Measurements from ENCODE around the gene RRP12.

RRP12 gene, protein sequence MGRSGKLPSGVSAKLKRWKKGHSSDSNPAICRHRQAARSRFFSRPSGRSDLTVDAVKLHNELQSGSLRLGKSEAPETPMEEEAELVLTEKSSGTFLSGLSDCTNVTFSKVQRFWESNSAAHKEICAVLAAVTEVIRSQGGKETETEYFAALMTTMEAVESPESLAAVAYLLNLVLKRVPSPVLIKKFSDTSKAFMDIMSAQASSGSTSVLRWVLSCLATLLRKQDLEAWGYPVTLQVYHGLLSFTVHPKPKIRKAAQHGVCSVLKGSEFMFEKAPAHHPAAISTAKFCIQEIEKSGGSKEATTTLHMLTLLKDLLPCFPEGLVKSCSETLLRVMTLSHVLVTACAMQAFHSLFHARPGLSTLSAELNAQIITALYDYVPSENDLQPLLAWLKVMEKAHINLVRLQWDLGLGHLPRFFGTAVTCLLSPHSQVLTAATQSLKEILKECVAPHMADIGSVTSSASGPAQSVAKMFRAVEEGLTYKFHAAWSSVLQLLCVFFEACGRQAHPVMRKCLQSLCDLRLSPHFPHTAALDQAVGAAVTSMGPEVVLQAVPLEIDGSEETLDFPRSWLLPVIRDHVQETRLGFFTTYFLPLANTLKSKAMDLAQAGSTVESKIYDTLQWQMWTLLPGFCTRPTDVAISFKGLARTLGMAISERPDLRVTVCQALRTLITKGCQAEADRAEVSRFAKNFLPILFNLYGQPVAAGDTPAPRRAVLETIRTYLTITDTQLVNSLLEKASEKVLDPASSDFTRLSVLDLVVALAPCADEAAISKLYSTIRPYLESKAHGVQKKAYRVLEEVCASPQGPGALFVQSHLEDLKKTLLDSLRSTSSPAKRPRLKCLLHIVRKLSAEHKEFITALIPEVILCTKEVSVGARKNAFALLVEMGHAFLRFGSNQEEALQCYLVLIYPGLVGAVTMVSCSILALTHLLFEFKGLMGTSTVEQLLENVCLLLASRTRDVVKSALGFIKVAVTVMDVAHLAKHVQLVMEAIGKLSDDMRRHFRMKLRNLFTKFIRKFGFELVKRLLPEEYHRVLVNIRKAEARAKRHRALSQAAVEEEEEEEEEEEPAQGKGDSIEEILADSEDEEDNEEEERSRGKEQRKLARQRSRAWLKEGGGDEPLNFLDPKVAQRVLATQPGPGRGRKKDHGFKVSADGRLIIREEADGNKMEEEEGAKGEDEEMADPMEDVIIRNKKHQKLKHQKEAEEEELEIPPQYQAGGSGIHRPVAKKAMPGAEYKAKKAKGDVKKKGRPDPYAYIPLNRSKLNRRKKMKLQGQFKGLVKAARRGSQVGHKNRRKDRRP (N-terminal part only)

DNA sequence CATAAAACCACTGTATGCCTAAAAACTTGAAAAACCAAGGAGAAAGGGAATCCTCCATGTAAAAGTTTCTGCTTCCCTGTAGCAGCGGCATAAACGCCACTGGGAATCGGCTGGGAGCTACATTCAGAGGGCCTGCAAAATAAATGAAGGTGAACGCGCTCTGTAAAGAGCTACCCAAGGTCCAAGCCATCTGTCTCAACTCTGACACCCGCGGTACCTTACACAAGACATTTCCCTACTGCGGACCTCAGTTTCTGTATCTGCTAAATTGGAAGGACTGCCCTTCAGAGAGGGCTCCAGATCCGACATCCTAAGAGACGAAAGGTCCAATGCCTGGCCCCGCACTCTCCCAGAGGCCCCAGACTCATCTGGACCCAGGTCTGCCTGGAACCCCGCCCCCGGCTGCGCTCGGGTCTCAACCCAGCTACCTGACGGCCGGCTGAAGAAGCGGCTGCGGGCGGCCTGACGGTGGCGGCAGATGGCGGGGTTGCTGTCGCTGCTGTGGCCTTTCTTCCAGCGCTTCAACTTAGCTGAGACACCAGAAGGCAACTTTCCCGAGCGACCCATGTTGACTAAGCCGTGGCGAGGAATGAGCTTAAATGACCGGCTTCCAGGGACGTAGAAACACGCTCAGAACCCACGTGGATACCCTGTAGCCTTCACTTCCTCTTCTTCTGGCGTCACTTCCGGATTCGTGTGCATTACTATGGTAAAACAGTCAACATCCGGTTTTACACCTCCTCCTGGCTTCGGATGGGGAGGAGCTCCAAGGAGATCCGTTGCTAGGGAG is at the start of gene RRP12:
Gene RRP12 (minus strand): TSS at position 676 of the 790 bp plus-strand sequence. CDS start 109 bp downstream, at position 567.
- TF ChIP-seq POLR2A (IDR thresholded peaks at IDR 0.05; ENCODE audit: low read depth, low read length) = peak; percentile 60
- peak; percentile 97 for FAIRE-seq
- DNase-seq (ENCODE audit: insufficient read length, low spot score) = peak; percentile 97

DNA sequence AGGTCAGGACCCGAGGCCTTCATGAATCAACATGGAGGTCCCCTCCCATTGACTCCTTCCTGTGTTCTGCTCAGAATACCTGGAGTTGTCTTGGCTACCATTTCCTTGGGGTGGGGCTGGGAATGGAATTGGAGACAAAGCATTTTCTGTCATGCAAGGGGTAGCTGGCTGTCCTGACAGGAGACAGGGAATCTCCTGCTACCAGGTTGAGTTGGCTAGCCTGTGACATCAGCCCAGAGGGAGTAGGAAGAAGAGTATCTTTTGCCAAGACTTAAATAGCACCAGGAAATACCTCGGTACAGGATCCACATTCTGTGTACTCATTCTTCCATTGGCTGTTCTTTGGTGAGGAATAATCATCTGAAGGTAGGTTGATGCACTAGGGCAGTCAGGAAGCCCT is 49.7 kb upstream of the RRP12 start:
- no peak for FAIRE-seq
- DNase-seq (ENCODE audit: insufficient read length, low spot score) = no peak
- no peak for TF ChIP-seq POLR2A (IDR thresholded peaks at IDR 0.05; ENCODE audit: low read depth, low read length)

DNA sequence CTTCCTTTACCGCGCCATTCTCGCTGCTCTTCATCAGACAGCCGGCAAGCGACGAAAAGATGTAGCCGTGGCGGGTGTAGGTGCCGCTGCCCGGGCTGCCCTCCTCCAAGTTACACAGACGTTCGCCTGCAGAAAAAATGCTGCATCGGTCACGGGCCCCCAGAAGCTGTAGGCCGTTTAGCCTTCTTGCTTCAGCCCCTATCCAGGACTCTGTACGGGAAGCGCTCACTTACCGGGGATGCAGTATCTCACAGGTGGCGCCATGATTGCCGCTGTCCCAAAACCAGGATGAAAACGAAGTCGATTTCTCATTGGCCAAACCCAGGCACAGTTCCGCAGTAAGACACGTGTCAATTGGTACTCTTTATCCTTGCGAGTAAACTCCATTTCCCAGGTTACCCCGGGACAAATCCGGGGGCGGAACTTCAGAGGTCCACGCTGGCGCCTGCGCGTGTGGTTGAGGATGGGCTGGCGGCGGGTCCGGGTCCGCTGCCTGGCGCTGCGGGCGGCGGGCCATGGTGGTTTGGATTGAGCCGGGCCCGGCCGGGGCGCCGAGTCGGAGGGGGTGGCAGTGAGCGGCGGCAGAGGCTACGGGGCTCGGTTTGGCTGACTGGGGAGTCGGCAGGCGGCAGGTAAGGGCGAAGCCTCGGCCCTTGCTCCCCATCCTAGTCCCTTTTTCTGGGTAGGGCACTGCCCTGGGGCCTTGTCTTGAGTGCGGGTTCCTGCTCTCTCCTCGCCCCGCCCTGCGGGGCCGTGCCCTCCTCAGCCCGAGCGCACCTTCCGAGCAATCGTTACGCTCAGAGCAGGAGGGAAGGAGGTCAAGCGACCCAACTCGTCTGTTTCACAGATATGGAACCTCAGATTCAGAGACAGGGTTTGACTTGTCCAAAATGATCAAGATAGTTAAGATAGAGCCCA is 44.8 kb upstream of the RRP12 start, which contains the start of the genes EXOSC1 and ZDHHC16:
Gene EXOSC1 (minus strand): TSS at position 285 of the 918 bp plus-strand sequence. CDS start 21 bp downstream, at position 264.
Gene ZDHHC16 (plus strand): TSS at position 454 of the 918 bp plus-strand sequence. CDS start 5,501 bp downstream, outside the sequence.
- peak; percentile 99 for DNase-seq (ENCODE audit: insufficient read length, low spot score)
- TF ChIP-seq POLR2A (IDR thresholded peaks at IDR 0.05; ENCODE audit: low read depth, low read length) = peak; percentile 78

DNA sequence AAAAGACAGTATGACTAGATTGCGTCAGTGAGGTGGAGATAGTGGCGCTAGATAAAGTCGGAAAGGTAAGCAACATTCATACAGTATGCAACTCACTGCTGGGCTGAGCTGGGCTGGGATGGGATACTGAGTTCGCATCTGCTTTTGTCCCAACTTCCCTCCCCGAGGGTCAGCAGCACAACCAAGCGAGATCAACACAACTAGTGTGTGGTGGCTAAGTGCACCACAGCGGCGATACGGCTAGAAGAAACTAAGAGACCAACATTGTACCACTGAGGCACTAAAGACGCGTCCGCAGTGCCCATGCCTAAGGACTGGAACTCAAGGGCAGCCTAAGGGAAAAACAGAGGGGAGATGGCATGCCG is 44.2 kb upstream of the RRP12 start:
- TF ChIP-seq POLR2A (IDR thresholded peaks at IDR 0.05; ENCODE audit: low read depth, low read length) = no peak
- no peak for DNase-seq (ENCODE audit: insufficient read length, low spot score)
- FAIRE-seq = no peak

More for the DNA sequence above, 44.8 kb upstream of the RRP12 start, which contains the start of the genes EXOSC1 and ZDHHC16:
- FAIRE-seq = peak; percentile 89

DNA sequence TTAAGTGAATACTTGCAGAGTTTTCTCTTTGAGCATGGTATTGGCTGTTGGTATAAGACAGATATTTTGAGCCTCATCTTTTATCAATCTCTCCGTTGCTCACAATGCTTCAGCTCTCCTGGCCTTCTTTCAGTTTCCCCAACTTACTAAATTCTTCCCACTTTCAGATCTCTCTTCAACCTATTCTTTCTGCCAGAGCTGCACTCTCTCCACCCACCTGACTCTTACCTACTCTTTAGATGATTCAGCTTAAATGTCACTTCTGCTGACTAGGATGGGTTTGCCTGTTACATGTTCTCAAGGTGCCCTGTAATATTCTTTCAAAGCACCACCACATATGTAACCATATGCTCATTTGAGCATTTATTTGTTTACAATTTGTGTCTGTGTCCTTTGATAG is 43.1 kb upstream of the RRP12 start:
- no peak for TF ChIP-seq POLR2A (IDR thresholded peaks at IDR 0.05; ENCODE audit: low read depth, low read length)
- no peak for DNase-seq (ENCODE audit: insufficient read length, low spot score)
- no peak for FAIRE-seq

DNA sequence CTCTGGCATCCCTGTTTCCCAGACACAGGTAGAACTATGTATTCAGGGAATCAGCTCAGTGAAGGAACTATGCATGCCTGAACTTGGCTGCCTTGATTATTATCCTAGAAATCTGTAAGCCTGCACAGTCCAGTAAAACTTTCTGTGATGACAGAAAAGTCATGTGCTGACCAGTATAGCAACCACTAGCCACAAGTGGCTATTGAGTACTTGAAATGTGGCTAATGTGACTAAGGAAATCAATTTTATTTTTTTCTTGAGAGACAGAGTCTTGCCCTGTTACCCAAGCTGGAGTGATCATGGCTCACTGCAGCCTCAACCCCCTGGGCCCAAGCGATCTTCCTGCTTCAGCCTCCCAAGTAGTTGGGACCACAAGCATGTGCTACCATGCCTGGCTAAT is 41.1 kb upstream of the RRP12 start:
- no peak for DNase-seq (ENCODE audit: insufficient read length, low spot score)
- FAIRE-seq = no peak
- no peak for TF ChIP-seq POLR2A (IDR thresholded peaks at IDR 0.05; ENCODE audit: low read depth, low read length)

DNA sequence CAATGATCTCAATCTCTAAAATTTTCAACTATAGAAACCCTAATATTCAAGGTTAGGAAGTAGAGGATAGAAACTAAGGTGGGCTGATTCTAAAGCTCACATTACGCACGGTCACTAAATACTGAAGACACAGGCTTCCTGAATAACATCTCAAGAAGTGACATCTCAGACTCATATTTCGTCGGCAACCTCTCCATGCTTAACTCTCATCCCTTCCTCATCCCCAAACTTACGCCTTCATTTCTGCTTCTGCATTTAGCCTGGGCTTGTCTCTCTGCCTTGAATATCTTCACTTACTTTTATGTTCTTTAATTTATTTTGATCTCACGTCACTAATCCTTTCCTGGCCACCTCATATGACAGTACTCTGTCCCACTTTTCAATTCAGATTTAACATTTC is 34.1 kb upstream of the RRP12 start:
- TF ChIP-seq POLR2A (IDR thresholded peaks at IDR 0.05; ENCODE audit: low read depth, low read length) = no peak
- no peak for DNase-seq (ENCODE audit: insufficient read length, low spot score)
- FAIRE-seq = no peak

DNA sequence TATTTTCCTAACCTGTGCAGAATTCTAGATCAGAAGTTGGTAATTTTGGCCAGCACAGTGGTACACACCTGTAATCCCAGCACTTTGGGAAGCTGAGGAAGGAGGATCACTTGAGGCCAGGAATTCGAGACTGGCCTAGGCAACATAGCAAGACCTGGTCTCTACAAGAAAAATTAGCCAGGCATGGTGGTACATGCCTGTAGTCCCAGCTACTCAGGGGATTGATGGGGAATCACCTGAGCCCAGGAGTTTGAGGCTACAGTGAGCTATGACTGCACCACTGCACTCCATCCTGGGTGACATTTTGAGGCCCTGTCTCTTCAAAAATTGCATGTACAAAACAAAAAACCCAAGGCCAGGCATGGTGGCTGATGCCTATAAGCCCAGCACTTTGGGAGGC is 33.4 kb upstream of the RRP12 start:
- no peak for TF ChIP-seq POLR2A (IDR thresholded peaks at IDR 0.05; ENCODE audit: low read depth, low read length)
- DNase-seq (ENCODE audit: insufficient read length, low spot score) = no peak
- no peak for FAIRE-seq

DNA sequence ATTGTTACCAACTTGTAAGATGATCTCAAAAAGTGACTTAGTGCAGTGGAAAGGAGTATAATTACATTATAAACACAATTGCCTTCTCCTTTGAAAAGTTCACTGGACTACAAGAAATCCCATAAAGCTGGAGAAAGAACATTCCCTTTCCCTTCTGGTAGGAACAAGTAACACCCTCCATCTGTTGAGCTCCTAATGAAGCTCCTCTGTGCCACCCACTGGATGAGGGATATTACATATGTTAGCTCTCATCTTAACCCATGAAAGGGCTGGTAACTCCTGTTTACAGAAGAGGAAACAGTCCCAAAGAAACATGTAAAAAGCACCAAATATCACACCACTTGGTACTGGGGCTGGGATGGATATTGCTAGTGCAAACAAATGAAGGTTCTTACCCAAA is 32.9 kb upstream of the RRP12 start:
- DNase-seq (ENCODE audit: insufficient read length, low spot score) = no peak
- no peak for TF ChIP-seq POLR2A (IDR thresholded peaks at IDR 0.05; ENCODE audit: low read depth, low read length)
- no peak for FAIRE-seq

DNA sequence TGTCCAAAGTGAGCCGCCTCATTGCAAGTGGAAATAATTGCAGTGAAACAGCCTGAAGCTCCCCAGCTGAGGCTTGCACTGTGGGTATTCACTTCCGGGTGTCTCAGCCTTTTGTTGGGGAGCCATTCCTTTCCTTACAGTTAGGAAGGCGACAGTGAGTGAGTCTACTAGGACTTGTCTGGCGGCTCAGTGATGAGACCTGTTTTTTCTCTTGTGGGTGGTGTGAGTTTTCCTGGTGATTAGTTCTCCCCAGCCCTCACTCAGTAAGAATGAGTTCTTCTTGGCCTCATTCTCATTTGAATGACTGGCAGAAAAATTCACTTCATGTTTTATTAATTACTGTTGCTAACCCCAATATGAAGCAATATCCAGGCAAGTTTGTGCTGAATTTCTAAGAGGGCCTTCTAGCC is 27.4 kb upstream of the RRP12 start:
- no peak for TF ChIP-seq POLR2A (IDR thresholded peaks at IDR 0.05; ENCODE audit: low read depth, low read length)
- no peak for DNase-seq (ENCODE audit: insufficient read length, low spot score)
- no peak for FAIRE-seq

DNA sequence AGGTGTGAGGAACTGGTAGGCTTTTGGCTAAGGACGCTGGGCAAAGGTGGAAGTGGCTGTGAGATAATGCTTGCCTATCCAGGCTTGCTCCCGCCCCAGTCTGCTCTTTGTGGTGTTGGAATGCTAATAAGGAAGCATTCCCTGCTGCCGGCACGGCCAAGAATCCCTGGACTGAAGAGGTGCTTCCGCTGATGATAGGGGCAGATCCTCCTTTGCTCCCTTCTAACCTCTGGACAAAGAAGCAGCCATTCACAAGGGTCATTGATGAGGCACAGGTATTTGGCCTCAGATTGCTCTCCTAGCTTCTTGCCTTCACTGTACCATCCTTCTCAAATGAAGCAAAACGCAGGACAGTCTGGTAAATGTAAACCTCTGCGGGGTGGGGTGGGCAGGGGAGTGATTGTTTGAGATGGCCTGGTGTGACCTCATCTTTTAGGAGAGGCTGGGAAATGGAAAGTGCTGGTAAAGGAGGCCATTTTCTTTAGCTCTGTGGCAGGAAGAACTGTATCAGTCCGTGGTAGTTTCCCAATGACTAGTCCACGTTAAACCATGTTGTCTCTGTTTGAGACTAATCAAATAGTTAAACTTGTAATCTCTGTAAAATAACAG is 26.5 kb upstream of the RRP12 start:
- DNase-seq (ENCODE audit: insufficient read length, low spot score) (no peak), FAIRE-seq (no peak)
- TF ChIP-seq POLR2A (IDR thresholded peaks at IDR 0.05; ENCODE audit: low read depth, low read length) = no peak
